ENCODE results near the gene CCDC134. TPM values are rescaled to one million over a fixed set of nuclear protein-coding genes. Genes with fewer than 3 reads are reported as not detected.

The CCDC134 gene
- total and polyA plus RNA-seq, 9 of the 15 experiments (the other 6 are each of a cell fraction or from before 2014, with no cell fraction given): 0.56 to 11.9 (median 5.3) TPM

DNA sequence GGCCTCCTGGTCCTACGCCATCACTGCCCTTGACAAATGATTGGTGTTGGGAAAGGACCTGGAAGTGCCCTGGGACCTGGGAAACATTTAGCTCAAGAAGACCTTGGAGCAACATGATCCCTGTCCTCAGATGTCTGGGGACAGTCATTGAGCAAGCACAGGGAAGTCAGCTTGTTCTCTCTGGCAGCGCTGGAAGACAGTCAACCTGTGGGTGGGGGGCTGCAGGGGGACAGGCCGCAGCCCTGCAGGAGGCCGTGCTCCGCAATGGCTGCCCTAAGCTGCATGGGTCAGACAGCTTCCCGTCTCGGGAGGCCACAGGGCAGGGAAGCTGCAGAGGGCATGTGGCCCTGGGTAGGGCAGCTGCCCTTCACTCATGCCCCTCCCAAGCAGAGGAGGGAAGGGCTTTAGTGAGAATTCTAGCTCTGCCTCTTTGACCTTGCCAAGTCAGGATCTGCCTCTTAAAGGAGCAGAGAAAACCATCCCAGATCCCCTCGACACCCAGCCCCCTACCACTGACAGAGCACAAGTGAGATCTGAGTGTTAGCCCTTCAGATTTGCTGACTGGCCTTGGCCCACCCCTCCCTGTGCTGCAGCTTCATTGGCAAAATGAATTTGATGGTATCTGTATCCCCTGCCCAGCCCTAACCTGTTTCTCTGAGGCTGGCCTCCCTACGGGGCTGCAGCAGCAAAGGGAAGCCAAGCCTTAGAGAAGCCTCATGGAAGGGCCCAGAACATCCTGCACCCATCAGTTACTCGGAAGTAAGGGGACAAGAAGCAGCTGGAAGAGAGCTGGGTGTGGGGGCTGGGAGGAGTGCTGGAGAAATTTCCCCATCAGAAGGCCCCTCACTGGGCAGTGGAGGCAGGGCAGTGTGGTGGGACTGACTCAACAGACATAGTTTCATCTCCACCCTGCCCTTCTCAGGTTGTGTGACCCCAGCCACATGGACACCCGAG lies 26.2 kb downstream of the CCDC134 start:
- Histone ChIP-seq H3K9ac (ENCODE audit: insufficient read depth in 1 of 2, low read depth in 2 of 2, low read length in 2 of 2) (peak overlapping the region in 1 of 2 experiments; percentile 52; a peak in 1 of 4 replicates), H3K79me2 (ENCODE audit: control insufficient read depth, insufficient read depth, low read length) (peaks cover 2% of the 10 kb centered on the region; the same call in 1 of the 3 replicates), H3K9me1 (ENCODE audit: control insufficient read depth, insufficient read depth, low read length) (no peaks in the 10 kb centered on the region), H3K4me3 (no peak overlapping the region), H3K9me3 (replicated peaks; ENCODE audit: control insufficient read depth, insufficient read depth, low read depth, low read length) (no peaks in the 10 kb centered on the region; the same call in 1 of the 2 replicates), H3K4me2 (ENCODE audit: insufficient read depth, low read length) (no peak overlapping the region), H3K36me3 (ENCODE audit: control insufficient read depth, insufficient read depth, low read length) (peaks cover 25% of the 10 kb centered on the region; the same call in 2 of the 3 replicates), H3K27ac (ENCODE audit: extremely low read depth, low read depth, low read length) (no peak overlapping the region; the same call in 2 of the 3 replicates), H4K20me1 (replicated peaks; ENCODE audit: control insufficient read depth, insufficient read depth, low read length) (no peaks in the 10 kb centered on the region), H2AFZ (ENCODE audit: low read depth, low read length) (no peak overlapping the region), H3K4me1 (replicated peaks in 1 of 2; ENCODE audit: control insufficient read depth in 2 of 2, insufficient read depth in 2 of 2, low read length in 2 of 2) (peaks cover 14 to 17% of the 10 kb centered on the region in 2 experiments; a peak in 4 of 5 replicates), H3K27me3 (ENCODE audit: control insufficient read depth in 2 of 2, insufficient read depth in 2 of 2, low read length in 2 of 2) (no peaks in the 10 kb centered on the region)
- no peak for TF ChIP-seq ZNF589 (CRISPR knock-in tag; IDR thresholded peaks at IDR 0.05; ENCODE audit: low read depth)
- TF ChIP-seq, protein P1, sequence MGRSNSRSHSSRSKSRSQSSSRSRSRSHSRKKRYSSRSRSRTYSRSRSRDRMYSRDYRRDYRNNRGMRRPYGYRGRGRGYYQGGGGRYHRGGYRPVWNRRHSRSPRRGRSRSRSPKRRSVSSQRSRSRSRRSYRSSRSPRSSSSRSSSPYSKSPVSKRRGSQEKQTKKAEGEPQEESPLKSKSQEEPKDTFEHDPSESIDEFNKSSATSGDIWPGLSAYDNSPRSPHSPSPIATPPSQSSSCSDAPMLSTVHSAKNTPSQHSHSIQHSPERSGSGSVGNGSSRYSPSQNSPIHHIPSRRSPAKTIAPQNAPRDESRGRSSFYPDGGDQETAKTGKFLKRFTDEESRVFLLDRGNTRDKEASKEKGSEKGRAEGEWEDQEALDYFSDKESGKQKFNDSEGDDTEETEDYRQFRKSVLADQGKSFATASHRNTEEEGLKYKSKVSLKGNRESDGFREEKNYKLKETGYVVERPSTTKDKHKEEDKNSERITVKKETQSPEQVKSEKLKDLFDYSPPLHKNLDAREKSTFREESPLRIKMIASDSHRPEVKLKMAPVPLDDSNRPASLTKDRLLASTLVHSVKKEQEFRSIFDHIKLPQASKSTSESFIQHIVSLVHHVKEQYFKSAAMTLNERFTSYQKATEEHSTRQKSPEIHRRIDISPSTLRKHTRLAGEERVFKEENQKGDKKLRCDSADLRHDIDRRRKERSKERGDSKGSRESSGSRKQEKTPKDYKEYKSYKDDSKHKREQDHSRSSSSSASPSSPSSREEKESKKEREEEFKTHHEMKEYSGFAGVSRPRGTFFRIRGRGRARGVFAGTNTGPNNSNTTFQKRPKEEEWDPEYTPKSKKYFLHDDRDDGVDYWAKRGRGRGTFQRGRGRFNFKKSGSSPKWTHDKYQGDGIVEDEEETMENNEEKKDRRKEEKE (IDR thresholded peaks at IDR 0.05; ENCODE audit: borderline replicate concordance in 1 of 2, control insufficient read depth in 1 of 2, low read depth in 2 of 2, low read length in 1 of 2): no peak
- no peak for TF ChIP-seq MCM7 (IDR thresholded peaks at IDR 0.05)
- TF ChIP-seq, protein P2, sequence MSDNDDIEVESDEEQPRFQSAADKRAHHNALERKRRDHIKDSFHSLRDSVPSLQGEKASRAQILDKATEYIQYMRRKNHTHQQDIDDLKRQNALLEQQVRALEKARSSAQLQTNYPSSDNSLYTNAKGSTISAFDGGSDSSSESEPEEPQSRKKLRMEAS (CRISPR knock-in tag; IDR thresholded peaks at IDR 0.05): no peak
- TF ChIP-seq ZNF644 (tag; IDR thresholded peaks at IDR 0.05; ENCODE audit: low read depth): no peak
- no peak for TF ChIP-seq MEIS2 (IDR thresholded peaks at IDR 0.05; ENCODE audit: partially characterized antibody)
- no peak for TF ChIP-seq SRF (CRISPR knock-in tag; IDR thresholded peaks at IDR 0.05)
- TF ChIP-seq CREB1 (IDR thresholded peaks at IDR 0.05): no peak
- TF ChIP-seq CREB1 (CRISPR knock-in tag; IDR thresholded peaks at IDR 0.05): no peak
- TF ChIP-seq CHD4 (IDR thresholded peaks at IDR 0.05; ENCODE audit: insufficient read depth, insufficient replicate concordance, low read depth, low read length, poor library complexity, severe bottlenecking): no peak
- TF ChIP-seq ZKSCAN3 (CRISPR knock-in tag; IDR thresholded peaks at IDR 0.05): no peak
- DNase-seq (ENCODE audit: extremely low read depth in 1 of 4, low spot score in 3 of 4) (no peak), ATAC-seq (no peak), FAIRE-seq (no peak)
- no TSS peak for BruUV-seq (replicated peaks)
- in situ Hi-C loops (cut with MboI) (no loop called here), intact Hi-C loops (cut with micrococcal nuclease) (no loop called here)
- ChIA-PET POLR2A (interaction anchor here (0.7 to 1.9 kb wide), 4 partner anchors 9 to 674 kb away, joined by 3 to 6 read pairs (median 4); no protein-coding TSS in a partner anchor), CTCF (ENCODE audit: low intra/inter-chr PET ratio) (no interaction called here)
- WGBS (ENCODE audit: insufficient coverage, low coverage, missing lambda C conversion rate): 75% methylated on average over 8 of the region's 11 CpGs

All from K562 (cell line).